OCI-LY1 (cell line): ENCODE data around the gene SNAPC4.

Source experiments
- H2AFZ ChIP-seq: fragments of 200-600 bp; sonication (generic), shearing (Covaris generic); 2 replicates; pipeline ENCODE4 v1.6.0; 2014; ENCODE audit warnings: antibody characterized with exemption, mild to moderate bottlenecking, low read length
- H3F3A ChIP-seq: fragments of 200-600 bp; sonication (generic), shearing (Covaris generic); 2 replicates; pipeline ENCODE4 v1.6.0; 2014; ENCODE audit warnings: mild to moderate bottlenecking, antibody characterized with exemption, low read length, moderate library complexity; ENCODE audit not compliant: insufficient read depth
- H3K27ac ChIP-seq: fragments of 200-600 bp; sonication (generic); 2 replicates; pipeline ENCODE4 v1.5.1; 2014; ENCODE audit warnings: low read length, mixed run types, mild to moderate bottlenecking, low read depth; ENCODE audit not compliant: poor library complexity, severe bottlenecking
- H3K27me3 ChIP-seq: fragments of 200-600 bp; sonication (generic); 2 replicates; pipeline ENCODE4 v1.6.0; 2014; ENCODE audit warnings: antibody characterized with exemption, mild to moderate bottlenecking, low read length, moderate library complexity; ENCODE audit not compliant: insufficient read depth
- H3K36me3 ChIP-seq: fragments of 200-600 bp; sonication (generic); 2 replicates; pipeline ENCODE4 v1.6.1; 2014; ENCODE audit warnings: mild to moderate bottlenecking, antibody characterized with exemption, low read length, moderate library complexity, mixed read lengths; ENCODE audit not compliant: insufficient read depth
- H3K4me1 ChIP-seq: fragments of 200-600 bp; sonication (generic); 2 replicates; pipeline ENCODE4 v1.5.1; 2014; ENCODE audit warnings: mild to moderate bottlenecking, low read length, moderate library complexity; ENCODE audit not compliant: insufficient read depth, severe bottlenecking
- H3K4me2 ChIP-seq: fragments of 200-600 bp; sonication (generic), shearing (Covaris generic); 2 replicates; pipeline ENCODE4 v1.6.1; 2014; ENCODE audit warnings: low read length
- H3K4me3 ChIP-seq: fragments of 200-600 bp; sonication (generic); 2 replicates; pipeline ENCODE4 v1.5.1; 2014; ENCODE audit warnings: low read length, low read depth, mild to moderate bottlenecking, mixed read lengths; ENCODE audit not compliant: poor library complexity, severe bottlenecking
- H3K79me2 ChIP-seq: fragments of 200-600 bp; shearing (Covaris generic); 2 replicates; pipeline ENCODE4 v1.6.1; 2016; ENCODE audit warnings: mixed run types, low read length, mixed read lengths; ENCODE audit not compliant: insufficient read depth
- H3K9ac ChIP-seq: fragments of 200-600 bp; sonication (generic), shearing (Covaris generic); 2 replicates; pipeline ENCODE4 v1.6.1; 2014; ENCODE audit warnings: mild to moderate bottlenecking, low read length, mixed read lengths
- H3K9me2 ChIP-seq: fragments of 200-600 bp; sonication (generic), shearing (Covaris generic); 2 replicates; pipeline ENCODE4 v1.6.1; 2014; ENCODE audit warnings: low read depth, mild to moderate bottlenecking, low read length, mixed read lengths
- H3K9me3 ChIP-seq: fragments of 200-600 bp; shearing (Covaris generic); 2 replicates; pipeline ENCODE4 v1.6.1; 2014; ENCODE audit warnings: low read length, mixed read lengths
- H4K20me1 ChIP-seq: fragments of 200-600 bp; sonication (generic), shearing (Covaris generic); 2 replicates; pipeline ENCODE4 v1.6.0; 2016; ENCODE audit warnings: mild to moderate bottlenecking, low read length; ENCODE audit not compliant: insufficient read depth
- EZH2 ChIP-seq: fragments of 200-600 bp; sonication (generic), shearing (Covaris generic); IDR thresholded peaks from 2 replicates; pipeline ENCODE4 v1.8.0; 2017; ENCODE audit warnings: borderline replicate concordance, mixed run types, mild to moderate bottlenecking, antibody characterized with exemption, low read length, moderate library complexity, mixed read lengths
- TF ChIP-seq, protein P1 (sequence below): fragments of 200-600 bp; sonication (generic), shearing (Covaris generic); IDR thresholded peaks from 2 replicates; pipeline ENCODE4 v1.5.1; 2017; ENCODE audit warnings: mild to moderate bottlenecking, antibody characterized with exemption, low read length, moderate library complexity, mixed read lengths

Gene SNAPC4

DNA sequence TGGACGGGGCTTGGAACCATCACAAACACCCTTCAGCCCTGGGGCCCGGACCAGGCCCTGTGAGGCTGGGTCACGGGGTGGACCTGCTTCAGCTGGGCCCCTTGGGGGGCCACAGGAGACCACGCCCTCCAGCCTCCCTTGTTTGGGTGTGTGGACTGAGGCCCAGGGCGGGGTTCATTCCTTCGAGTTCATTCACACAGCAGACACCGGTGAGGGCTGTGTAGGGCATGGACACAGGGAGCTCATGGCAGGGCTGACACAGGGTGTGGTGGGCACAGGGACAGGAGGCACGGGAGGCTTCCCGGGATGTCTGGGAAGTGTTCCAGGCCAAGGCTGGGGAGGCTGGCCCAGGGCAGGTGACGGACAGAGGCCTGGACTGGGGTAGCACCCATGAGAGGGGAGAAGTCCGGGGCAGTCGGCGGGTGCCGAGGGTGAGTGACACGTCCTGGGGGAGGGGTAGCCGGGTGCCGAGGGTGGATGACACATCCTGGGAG is 45.3 kb downstream of the SNAPC4 start:
- Histone ChIP-seq H3K4me3 (no peak overlapping the region), H3K9me2 (no peaks in the 10 kb centered on the region), H3K79me2 (no peaks in the 10 kb centered on the region), H3K9ac (no peak overlapping the region), H3K27me3 (peaks cover 17% of the 10 kb centered on the region; the same call in 1 of the 2 replicates), H4K20me1 (no peaks in the 10 kb centered on the region), H3F3A (no peaks in the 10 kb centered on the region), H3K27ac (no peak overlapping the region), H3K9me3 (no peaks in the 10 kb centered on the region), H2AFZ (no peak overlapping the region), H3K4me2 (no peak overlapping the region), H3K36me3 (no peaks in the 10 kb centered on the region), H3K4me1 (no peaks in the 10 kb centered on the region)
- TF ChIP-seq, protein P1, sequence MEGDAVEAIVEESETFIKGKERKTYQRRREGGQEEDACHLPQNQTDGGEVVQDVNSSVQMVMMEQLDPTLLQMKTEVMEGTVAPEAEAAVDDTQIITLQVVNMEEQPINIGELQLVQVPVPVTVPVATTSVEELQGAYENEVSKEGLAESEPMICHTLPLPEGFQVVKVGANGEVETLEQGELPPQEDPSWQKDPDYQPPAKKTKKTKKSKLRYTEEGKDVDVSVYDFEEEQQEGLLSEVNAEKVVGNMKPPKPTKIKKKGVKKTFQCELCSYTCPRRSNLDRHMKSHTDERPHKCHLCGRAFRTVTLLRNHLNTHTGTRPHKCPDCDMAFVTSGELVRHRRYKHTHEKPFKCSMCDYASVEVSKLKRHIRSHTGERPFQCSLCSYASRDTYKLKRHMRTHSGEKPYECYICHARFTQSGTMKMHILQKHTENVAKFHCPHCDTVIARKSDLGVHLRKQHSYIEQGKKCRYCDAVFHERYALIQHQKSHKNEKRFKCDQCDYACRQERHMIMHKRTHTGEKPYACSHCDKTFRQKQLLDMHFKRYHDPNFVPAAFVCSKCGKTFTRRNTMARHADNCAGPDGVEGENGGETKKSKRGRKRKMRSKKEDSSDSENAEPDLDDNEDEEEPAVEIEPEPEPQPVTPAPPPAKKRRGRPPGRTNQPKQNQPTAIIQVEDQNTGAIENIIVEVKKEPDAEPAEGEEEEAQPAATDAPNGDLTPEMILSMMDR = no peak
- no peak for TF ChIP-seq EZH2

DNA sequence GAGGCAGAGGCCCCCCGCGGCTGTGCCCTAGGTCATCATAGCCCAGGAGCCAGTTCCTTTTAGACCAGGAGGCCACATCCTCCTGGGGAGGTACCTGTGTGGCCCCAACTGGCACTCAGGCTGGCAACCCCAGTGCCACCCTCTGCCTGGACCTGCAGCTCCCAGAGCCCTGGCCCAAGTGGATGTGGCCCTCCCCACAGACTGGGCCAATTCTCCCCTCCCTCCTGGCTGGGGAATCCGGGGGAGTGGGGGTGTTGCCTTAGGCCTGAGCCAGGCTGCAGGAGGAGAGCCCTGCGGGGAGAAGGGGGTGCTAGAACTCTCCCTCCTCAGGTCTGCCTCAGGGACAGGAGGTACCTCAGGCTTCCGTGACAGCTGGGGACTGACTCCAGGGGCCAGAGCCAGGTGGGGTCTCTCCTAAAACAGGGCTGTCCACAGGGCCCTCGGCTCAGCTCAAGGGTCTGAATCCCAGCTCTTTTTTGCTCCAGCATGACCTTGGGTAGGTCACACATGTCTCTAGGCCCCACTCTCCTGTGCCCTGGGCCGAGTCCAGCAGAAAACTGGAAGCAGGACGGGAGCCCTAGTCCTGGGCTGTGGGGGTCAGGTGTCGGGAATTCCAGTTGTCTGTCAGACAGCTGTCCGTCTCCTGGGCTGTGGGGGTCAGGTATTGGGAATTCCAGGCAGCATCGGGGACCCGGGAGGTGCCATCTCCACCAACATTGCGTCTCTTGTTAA is 46.0 kb downstream of the SNAPC4 start:
- Histone ChIP-seq H3K4me2 (no peak overlapping the region), H3K27me3 (peaks cover 19% of the 10 kb centered on the region; the same call in 1 of the 2 replicates), H3K4me1 (no peaks in the 10 kb centered on the region), H3K4me3 (no peak overlapping the region), H3K9ac (no peak overlapping the region), H4K20me1 (no peaks in the 10 kb centered on the region), H3K27ac (no peak overlapping the region), H3K9me3 (no peaks in the 10 kb centered on the region), H3K36me3 (no peaks in the 10 kb centered on the region), H2AFZ (no peak overlapping the region), H3K9me2 (no peaks in the 10 kb centered on the region), H3K79me2 (no peaks in the 10 kb centered on the region), H3F3A (no peaks in the 10 kb centered on the region)
- TF ChIP-seq EZH2 = no peak
- TF ChIP-seq, protein P1 = no peak

- peaks cover 19% of the 10 kb centered on the region; the same call in 1 of the 2 replicates for H3K27me3 ChIP-seq
- no peaks in the 10 kb centered on the region for H3K36me3 ChIP-seq
- TF ChIP-seq EZH2 = no peak
- TF ChIP-seq, protein P1 = no peak
- no peak overlapping the region for H2AFZ ChIP-seq
- H3K9ac ChIP-seq = no peak overlapping the region
- no peak overlapping the region for H3K27ac ChIP-seq
- no peaks in the 10 kb centered on the region for H3K9me3 ChIP-seq
- no peak overlapping the region for H3K4me2 ChIP-seq
- no peak overlapping the region for H3K4me3 ChIP-seq
- no peaks in the 10 kb centered on the region for H3K4me1 ChIP-seq
- H3K9me2 ChIP-seq = no peaks in the 10 kb centered on the region
- H3K79me2 ChIP-seq = no peaks in the 10 kb centered on the region
- H4K20me1 ChIP-seq = no peaks in the 10 kb centered on the region
- no peaks in the 10 kb centered on the region for H3F3A ChIP-seq
Measured at GRCh38 chr9:136353088-136353487, 46.9 kb downstream of the SNAPC4 start.
